HG02938 (cell line): Measurements from ENCODE around the gene PALM.

Experiments
- ATAC-seq: cut with Tn5 transposase; IDR thresholded peaks from one replicate; pipeline ENCODE4 v1.9.1; 2021; ENCODE audit warnings: mild to moderate bottlenecking, moderate library complexity; ENCODE audit not compliant: unreplicated experiment

PALM gene

DNA sequence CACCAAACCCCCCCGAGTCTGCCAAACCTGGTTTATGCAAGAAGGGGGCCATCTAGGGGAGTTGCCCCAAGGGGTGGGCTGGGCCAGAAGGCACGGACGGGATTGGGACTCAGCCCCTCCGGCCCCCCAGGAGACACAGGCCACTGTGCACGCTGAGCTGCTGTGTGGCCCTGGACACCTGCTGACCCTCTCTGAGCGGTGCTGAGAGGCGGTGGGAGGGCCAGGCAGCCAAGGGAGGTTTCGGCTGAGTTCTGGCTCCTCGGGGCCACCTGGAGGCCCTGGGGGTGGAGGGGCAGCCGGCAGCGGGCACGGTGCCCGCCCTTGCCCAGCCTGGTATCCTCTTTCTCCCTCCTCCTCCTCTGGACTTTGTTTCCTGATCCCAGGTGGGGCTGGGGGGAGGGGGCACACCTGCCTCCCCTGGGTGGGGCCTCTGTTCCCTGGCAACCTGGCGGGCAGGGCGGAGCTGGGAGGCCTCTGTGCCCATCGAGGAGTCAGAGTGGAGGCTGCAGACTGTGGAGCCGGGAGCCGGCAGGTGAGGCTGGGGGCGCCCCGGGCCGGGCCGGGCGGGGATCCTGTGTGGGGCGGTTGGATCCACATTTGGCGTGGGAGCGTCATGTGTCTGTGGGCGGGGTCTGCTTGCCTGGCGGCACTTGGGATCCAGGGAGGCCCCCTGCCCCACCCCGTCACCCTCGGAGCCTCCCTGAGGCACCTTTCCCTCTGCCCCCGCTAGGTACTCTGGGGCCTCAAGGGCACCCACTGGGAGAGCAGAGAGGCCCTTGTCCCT lies 42.1 kb downstream of the PALM start, which contains the start of gene MISP:
Gene MISP, plus strand, starts transcription at position 473 of the 784 bp plus-strand sequence. CDS start 5,835 bp downstream, outside the sequence.
- ATAC-seq = no peak

DNA sequence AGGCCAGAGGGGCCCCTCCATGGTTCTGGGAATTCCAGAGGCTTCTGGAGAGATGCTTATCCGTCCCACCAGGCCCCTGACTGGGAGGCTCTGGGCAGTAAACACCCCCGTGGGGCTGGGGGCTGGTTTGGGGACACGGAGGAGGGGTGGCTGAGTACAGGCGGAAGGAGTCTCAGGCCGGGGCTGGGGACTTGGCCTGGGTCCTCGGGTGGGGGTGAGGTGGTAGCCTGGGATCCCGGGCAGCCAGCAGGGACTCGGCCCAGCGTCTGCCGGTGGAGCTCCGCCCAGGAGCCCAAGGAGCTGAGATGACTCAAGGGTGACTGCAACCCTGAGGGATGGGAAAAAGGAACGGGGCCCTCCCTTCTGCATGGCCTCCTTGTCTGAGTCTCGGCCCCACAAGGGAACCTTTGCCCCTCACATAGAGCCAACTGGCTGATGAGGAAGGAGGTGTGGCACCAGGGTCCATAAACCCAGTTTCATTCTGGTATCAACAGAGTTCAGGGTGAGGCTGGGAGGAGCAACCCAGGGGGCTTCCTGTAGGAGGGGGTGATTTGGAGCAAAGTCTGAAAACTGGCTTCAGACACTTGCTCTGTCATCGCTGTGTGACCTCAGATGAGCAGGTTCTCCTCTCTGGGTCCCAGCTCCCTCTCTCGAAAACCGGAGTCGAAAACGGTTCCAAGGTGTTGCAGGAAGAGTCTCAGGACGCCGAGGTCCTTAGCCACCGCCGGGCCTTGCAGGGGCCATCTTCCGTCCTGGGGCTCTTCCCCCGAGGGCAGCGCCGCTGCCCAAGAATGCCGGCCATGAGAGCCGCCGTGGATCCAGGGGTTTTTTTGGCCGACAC lies 43.0 kb downstream of the PALM start:
- no peak for ATAC-seq

DNA sequence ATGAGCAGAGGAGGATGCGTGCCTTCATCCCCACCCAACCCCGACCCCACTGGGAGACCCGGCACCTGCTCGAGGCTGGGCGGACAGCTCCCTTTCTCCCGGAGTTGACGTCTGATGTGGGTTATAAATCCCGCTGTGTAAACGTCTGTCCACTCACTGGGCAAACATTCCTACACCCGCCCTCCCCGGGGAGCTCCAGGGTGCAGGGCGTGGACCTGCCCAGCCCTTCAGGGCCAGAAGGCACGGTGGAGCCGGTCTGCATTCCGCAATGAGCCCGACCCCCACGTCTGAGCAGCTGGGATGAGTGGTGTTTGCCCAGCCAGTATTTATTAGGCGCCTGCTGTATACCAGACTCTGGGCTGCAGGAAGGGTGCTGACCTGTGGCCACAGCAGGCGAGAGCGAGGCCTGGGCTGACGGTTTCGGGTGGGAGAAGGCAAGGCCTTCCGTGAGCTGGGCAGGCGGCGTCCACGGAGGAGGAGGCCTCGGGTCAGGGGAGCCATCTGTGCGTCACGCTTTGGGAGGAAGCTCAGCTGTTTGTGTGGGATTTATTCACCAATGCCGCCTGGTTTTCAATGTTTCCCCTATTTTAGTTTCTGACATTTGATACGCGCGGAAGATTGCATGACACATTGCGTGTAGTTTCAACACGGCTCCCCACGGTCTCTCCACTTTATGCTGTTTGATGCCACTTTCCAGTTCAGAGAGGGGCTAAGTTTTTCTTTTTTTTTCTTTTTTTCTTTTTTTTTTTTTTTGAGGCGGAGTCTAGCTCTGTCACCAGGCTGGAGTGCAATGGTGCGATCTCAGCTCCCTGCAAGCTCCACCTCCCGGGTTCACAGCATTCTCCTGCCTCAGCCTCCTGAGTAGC lies 44.1 kb downstream of the PALM start:
- ATAC-seq = no peak

- no peak for ATAC-seq
Measured at GRCh38 chr19:754530-754929, 45.8 kb downstream of the PALM start.

- no peak for ATAC-seq
Measured at GRCh38 chr19:755063-755462, 46.3 kb downstream of the PALM start.

GRCh38 chr19:756236-756635 lies 47.5 kb downstream of the PALM start:
- no peak for ATAC-seq

- no peak for ATAC-seq
Measured at GRCh38 chr19:756821-757688, 48.3 kb downstream of the PALM start.

DNA sequence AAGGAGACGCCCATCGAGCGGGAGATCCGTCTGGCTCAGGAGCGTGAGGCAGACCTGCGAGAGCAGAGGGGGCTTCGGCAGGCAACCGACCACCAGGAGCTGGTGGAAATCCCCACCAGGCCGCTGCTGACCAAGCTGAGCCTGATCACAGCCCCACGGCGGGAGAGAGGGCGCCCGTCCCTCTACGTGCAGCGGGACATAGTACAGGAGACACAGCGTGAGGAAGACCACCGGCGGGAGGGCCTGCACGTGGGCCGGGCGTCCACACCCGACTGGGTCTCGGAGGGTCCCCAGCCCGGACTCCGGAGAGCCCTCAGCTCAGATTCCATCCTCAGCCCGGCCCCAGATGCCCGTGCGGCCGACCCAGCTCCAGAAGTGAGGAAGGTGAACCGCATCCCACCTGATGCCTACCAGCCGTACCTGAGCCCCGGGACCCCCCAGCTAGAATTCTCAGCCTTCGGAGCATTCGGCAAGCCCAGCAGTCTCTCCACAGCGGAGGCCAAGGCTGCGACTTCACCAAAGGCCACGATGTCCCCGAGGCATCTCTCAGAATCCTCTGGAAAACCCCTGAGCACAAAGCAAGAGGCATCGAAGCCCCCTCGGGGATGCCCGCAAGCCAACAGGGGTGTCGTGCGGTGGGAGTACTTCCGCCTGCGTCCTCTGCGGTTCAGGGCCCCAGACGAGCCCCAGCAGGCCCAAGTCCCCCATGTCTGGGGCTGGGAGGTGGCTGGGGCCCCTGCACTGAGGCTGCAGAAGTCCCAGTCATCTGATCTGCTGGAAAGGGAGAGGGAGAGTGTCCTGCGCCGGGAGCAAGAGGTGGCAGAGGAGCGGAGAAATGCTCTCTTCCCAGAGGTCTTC lies 49.3 kb downstream of the PALM start:
- no peak for ATAC-seq

GRCh38 chr19:763181-763580 lies 54.4 kb downstream of the PALM start:
- ATAC-seq = no peak

DNA sequence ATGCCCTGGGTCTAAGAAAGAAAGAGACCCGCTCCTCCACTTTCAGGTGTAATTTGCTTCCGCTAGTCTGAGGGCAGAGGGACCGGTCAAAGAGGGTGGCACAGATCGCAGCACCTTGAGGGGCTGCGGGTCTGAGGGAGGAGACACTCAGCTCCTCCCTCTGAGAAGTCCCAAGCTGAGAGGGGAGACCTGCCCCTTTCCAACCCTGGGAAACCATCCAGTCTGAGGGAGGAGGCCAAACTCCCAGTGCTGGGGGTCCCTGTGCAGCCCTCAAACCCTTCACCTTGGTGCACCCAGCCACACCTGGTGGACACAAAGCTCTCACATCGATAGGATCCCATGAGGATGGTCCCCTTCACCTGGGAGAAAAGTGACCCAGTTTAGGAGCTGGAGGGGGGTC lies 55.1 kb downstream of the PALM start:
- ATAC-seq = no peak

DNA sequence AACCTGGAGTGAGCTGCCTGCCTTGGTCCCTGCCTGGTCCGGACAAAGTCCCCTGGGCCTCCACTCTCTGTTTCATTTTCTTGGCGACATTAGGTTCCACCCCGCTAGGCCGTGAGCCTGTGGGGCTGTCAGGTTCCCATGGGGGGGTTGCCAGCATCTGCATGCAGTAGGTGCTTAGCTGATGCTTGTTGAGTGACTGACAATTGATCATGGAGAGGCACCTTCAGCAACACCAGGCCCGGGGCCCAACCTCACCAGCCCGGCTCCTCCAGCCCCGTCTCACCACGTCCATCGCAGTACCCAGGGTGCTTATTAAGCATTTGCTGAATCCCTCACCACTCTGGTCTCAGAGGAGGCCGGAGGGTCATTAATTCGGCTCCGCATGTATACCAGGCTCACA lies 55.6 kb downstream of the PALM start:
- ATAC-seq = no peak

GRCh38 chr19:765179-765738 lies 56.5 kb downstream of the PALM start:
- no peak for ATAC-seq

DNA sequence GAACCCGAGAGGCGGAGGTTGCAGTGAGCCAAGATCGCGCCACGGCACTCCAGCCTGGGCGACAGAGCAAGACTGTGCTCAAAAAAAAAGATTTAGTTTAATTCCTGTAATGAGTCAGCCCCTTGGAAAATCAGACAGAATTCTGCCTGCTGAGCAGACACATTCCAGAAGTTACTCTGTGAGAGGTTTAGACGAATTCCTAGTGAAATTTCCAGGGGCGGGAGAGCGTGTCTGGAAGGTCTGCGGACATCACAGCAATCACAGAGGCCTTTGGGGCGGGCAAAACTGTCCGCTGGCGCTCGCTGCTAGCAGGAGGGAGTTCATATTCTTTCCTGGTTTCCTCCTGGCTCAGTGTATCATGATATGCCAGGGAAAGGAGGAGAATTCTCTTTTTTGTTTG lies 59.7 kb downstream of the PALM start:
- ATAC-seq = no peak

DNA sequence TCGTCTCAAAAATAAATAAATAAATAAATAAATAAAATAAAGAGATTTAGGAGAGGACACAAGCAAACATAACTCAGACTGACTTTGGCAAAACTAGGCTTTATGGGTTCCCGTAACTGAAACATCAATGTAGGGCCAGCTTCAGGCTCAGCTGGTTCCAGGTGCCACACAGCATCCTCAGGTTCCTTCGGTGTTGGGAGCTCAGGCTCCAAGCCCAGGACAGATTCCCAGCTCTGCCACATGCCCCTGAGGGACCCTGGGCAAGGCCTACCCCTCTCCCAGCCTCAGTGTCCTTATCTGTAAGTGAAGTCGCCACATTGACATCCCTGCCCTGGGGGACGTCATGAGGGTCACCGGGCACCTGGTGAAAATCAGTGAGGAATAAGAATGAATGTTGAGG lies 60.9 kb downstream of the PALM start:
- no peak for ATAC-seq

- ATAC-seq = no peak
Measured at GRCh38 chr19:771332-771785, 62.6 kb downstream of the PALM start.

GRCh38 chr19:772063-772462 lies 63.3 kb downstream of the PALM start:
- no peak for ATAC-seq

- ATAC-seq = no peak
Measured at GRCh38 chr19:772730-773436, 64.1 kb downstream of the PALM start.

DNA sequence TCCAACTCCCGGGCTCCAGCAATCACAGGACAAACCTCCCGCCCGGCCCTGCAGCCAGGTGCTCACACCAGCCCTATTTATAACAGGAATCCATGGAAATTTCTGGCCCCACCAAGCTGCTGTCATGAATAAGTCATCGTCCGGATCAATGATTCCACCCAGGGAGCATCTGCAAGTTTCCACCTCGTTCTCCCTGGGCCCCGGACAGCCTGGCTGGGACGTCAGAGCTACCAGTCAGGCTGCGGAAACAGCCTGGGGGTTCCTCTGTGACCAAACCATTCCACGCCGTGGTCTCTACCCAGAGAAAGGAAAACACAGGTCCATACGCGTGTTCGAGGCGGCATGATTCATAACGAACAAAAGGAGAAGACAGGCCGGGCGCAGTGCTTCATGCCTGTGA lies 67.8 kb downstream of the PALM start:
- no peak for ATAC-seq
